GM18858 (cell line): ENCODE data around the gene CD200R1.

Experiments used
- ATAC-seq: cut with Tn5 transposase; IDR thresholded peaks from one replicate; pipeline ENCODE4 v1.9.1; 2021; ENCODE audit not compliant: unreplicated experiment

The CD200R1 gene

GRCh38 chr3:112889357-112889756 is 85.5 kb downstream of the CD200R1 start:
- ATAC-seq: no peak

- no peak for ATAC-seq
Measured at GRCh38 chr3:112888381-112889085, 86.4 kb downstream of the CD200R1 start.

GRCh38 chr3:112884678-112885290 is 90.1 kb downstream of the CD200R1 start:
- ATAC-seq: no peak

- ATAC-seq: no peak
Measured at GRCh38 chr3:112881891-112882290, 93.0 kb downstream of the CD200R1 start.

GRCh38 chr3:112875561-112875960 is 99.3 kb downstream of the CD200R1 start:
- no peak for ATAC-seq

GRCh38 chr3:112874725-112875124 is 100.2 kb downstream of the CD200R1 start:
- peak; percentile 46 for ATAC-seq

GRCh38 chr3:112873632-112874031 is 101.3 kb downstream of the CD200R1 start:
- peak; percentile 75 for ATAC-seq

GRCh38 chr3:112871735-112872134 is 103.2 kb downstream of the CD200R1 start:
- no peak for ATAC-seq
